Measurements from ENCODE around the gene FOXO3. TPM values are rescaled to one million over a fixed set of nuclear protein-coding genes. Genes with fewer than 3 reads are reported as not detected.

FOXO3 gene
- total RNA-seq, 1 donor from 2014 or later = 32.8 TPM

- no peak overlapping the region for H3K4me3 Mint-ChIP-seq
- H3K4me1 Mint-ChIP-seq = peaks cover 5% of the 10 kb centered on the region
- TF ChIP-seq CTCF (conservative IDR thresholded peaks at IDR 0.05) = no peak
These were observed 154.2 kb downstream of the FOXO3 start for GRCh38 chr6:108714766-108715414.

GRCh38 chr6:108715832-108716231, 155.1 kb downstream of the FOXO3 start:
- Mint-ChIP-seq H3K27ac (ENCODE audit: unreplicated experiment) (no peak overlapping the region), H3K36me3 (ENCODE audit: low read depth) (no peaks in the 10 kb centered on the region), H3K27me3 (ENCODE audit: low read depth) (peaks cover 2% of the 10 kb centered on the region), H3K4me1 (peaks cover 7% of the 10 kb centered on the region), H3K4me3 (no peak overlapping the region), H3K9me3 (no peaks in the 10 kb centered on the region)
- no peak for TF ChIP-seq CTCF (conservative IDR thresholded peaks at IDR 0.05)
- DNase-seq (ENCODE audit: low read depth, low spot score) = no peak

More at GRCh38 chr6:108714766-108715414, 154.2 kb downstream of the FOXO3 start:
- DNase-seq (ENCODE audit: low read depth, low spot score) = no peak
- Mint-ChIP-seq H3K36me3 (ENCODE audit: low read depth) (no peaks in the 10 kb centered on the region), H3K27me3 (ENCODE audit: low read depth) (peaks cover 2% of the 10 kb centered on the region), H3K27ac (ENCODE audit: unreplicated experiment) (no peak overlapping the region), H3K9me3 (no peaks in the 10 kb centered on the region)

GRCh38 chr6:108716801-108717791, 156.4 kb downstream of the FOXO3 start:
- no peak overlapping the region for H3K27ac Mint-ChIP-seq (ENCODE audit: unreplicated experiment)
- H3K36me3 Mint-ChIP-seq (ENCODE audit: low read depth) = no peaks in the 10 kb centered on the region
- DNase-seq (ENCODE audit: low read depth, low spot score) = no peak
- peaks cover 18% of the 10 kb centered on the region for H3K4me1 Mint-ChIP-seq
- no peaks in the 10 kb centered on the region for H3K9me3 Mint-ChIP-seq
- no peak for TF ChIP-seq CTCF (conservative IDR thresholded peaks at IDR 0.05)
- no peak overlapping the region for H3K4me3 Mint-ChIP-seq
- H3K27me3 Mint-ChIP-seq (ENCODE audit: low read depth) = peaks cover 4% of the 10 kb centered on the region

GRCh38 chr6:108719477-108719876, 158.8 kb downstream of the FOXO3 start:
- H3K27ac Mint-ChIP-seq (ENCODE audit: unreplicated experiment) = no peak overlapping the region
- no peak for DNase-seq (ENCODE audit: low read depth, low spot score)
- TF ChIP-seq CTCF (conservative IDR thresholded peaks at IDR 0.05) = no peak
- peaks cover 5% of the 10 kb centered on the region for H3K9me3 Mint-ChIP-seq
- H3K27me3 Mint-ChIP-seq (ENCODE audit: low read depth) = peaks cover 5% of the 10 kb centered on the region
- H3K4me1 Mint-ChIP-seq = peaks cover 18% of the 10 kb centered on the region
- H3K4me3 Mint-ChIP-seq = no peak overlapping the region
- peaks cover under 1% of the 10 kb centered on the region for H3K36me3 Mint-ChIP-seq (ENCODE audit: low read depth)

- Mint-ChIP-seq H3K36me3 (ENCODE audit: low read depth) (peaks cover 2% of the 10 kb centered on the region), H3K9me3 (peaks cover 7% of the 10 kb centered on the region), H3K4me1 (peaks cover 18% of the 10 kb centered on the region), H3K27ac (ENCODE audit: unreplicated experiment) (no peak overlapping the region), H3K27me3 (ENCODE audit: low read depth) (peaks cover 5% of the 10 kb centered on the region), H3K4me3 (no peak overlapping the region)
- no peak for TF ChIP-seq CTCF (conservative IDR thresholded peaks at IDR 0.05)
- no peak for DNase-seq (ENCODE audit: low read depth, low spot score)
These were observed 160.1 kb downstream of the FOXO3 start for GRCh38 chr6:108720827-108721226.
